WTC11 (cell line): ENCODE results near the gene ISG15. TPM values are rescaled to one million over a fixed set of nuclear protein-coding genes. Genes with fewer than 3 reads are reported as not detected.
A peak's percentile ranks its signal among the peaks of the same experiment; 100 is the strongest.

Source experiments
- ATAC-seq: fragments of 200-7000 bp; cut with Tn5 transposase; 2 replicates; pipeline ENCODE4 v1.10.0; 2021; ENCODE audit warnings: mild to moderate bottlenecking, moderate library complexity
- CTCF ChIA-PET: fragments of 300-600 bp; sonication (Branson Sonifier 250); formaldehyde crosslinking; loops from one replicate; lab custom pipeline; 2021; ENCODE audit warnings: antibody characterized with exemption; lab: Charles Lee
- POLR2A ChIA-PET: fragments of 350-600 bp; sonication (Branson Sonifier 250); formaldehyde crosslinking; loops from one replicate; lab custom pipeline; 2021; ENCODE audit warnings: antibody characterized with exemption; lab: Charles Lee
- DNase-seq: peaks from one replicate; pipeline ENCODE4 v3.0.0; 2021; ENCODE audit warnings: low spot score
- H3K27ac Mint-ChIP-seq: 2 replicates; pipeline ENCODE4 v1.8.0; 2021; ENCODE audit warnings: mixed read lengths
- H3K27me3 Mint-ChIP-seq: 2 replicates; pipeline ENCODE4 v1.8.0; 2021; ENCODE audit warnings: low read depth, mild to moderate bottlenecking, moderate library complexity, mixed read lengths
- H3K36me3 Mint-ChIP-seq: 2 replicates; pipeline ENCODE4 v1.8.0; 2021; ENCODE audit warnings: mixed read lengths
- H3K4me1 Mint-ChIP-seq: 2 replicates; pipeline ENCODE4 v1.8.0; 2022; ENCODE audit warnings: mixed read lengths
- H3K4me3 Mint-ChIP-seq: 2 replicates; pipeline ENCODE4 v1.8.0; 2021; ENCODE audit warnings: mild to moderate bottlenecking, moderate library complexity, mixed read lengths
- H3K9me3 Mint-ChIP-seq: 2 replicates; pipeline ENCODE4 v1.8.0; 2021; ENCODE audit warnings: mixed read lengths
- CBFB ChIP-seq: sonication (generic); formaldehyde crosslinking; IDR thresholded peaks from 2 replicates; pipeline ENCODE4 v1.8.1; 2022; ENCODE audit warnings: mild to moderate bottlenecking, low read depth, missing genetic modification reagents
- ERG ChIP-seq: fragments of 250-450 bp; sonication (Bioruptor Pico); IDR thresholded peaks from 2 replicates; pipeline ENCODE4 v1.8.0; 2021; ENCODE audit warnings: mild to moderate bottlenecking
- FOXK1 ChIP-seq: sonication (generic); formaldehyde crosslinking; IDR thresholded peaks from 2 replicates; pipeline ENCODE4 v1.8.0; 2022; ENCODE audit warnings: mild to moderate bottlenecking, moderate library complexity, missing genetic modification reagents
- FOXP1 ChIP-seq: sonication (generic); formaldehyde crosslinking; IDR thresholded peaks from 2 replicates; pipeline ENCODE4 v1.8.0; 2022; ENCODE audit warnings: missing genetic modification reagents, mild to moderate bottlenecking, moderate library complexity, borderline replicate concordance
- HMGXB4 ChIP-seq: sonication (generic); formaldehyde crosslinking; IDR thresholded peaks from 2 replicates; pipeline ENCODE4 v1.8.1; 2023; ENCODE audit warnings: mild to moderate bottlenecking, moderate library complexity, missing genetic modification reagents
- NFATC4 ChIP-seq: fragments of 250-450 bp; sonication (Bioruptor Pico); IDR thresholded peaks from 2 replicates; pipeline ENCODE4 v1.9.0; 2021; ENCODE audit warnings: mild to moderate bottlenecking
- RELA ChIP-seq: sonication (generic); formaldehyde crosslinking; IDR thresholded peaks from 2 replicates; pipeline ENCODE4 v1.8.1; 2022; ENCODE audit warnings: missing genetic modification reagents, mild to moderate bottlenecking, borderline replicate concordance
- SP1 ChIP-seq: sonication (generic); formaldehyde crosslinking; conservative IDR thresholded peaks from 2 replicates; pipeline ENCODE4 v1.8.1; 2022; ENCODE audit warnings: missing genetic modification reagents
- ZBTB21 ChIP-seq: sonication (generic); formaldehyde crosslinking; IDR thresholded peaks from 2 replicates; pipeline ENCODE4 v1.8.1; 2023; ENCODE audit warnings: mild to moderate bottlenecking, missing genetic modification reagents, borderline replicate concordance
- ZNF423 ChIP-seq: fragments of 250-450 bp; sonication (Bioruptor Pico); IDR thresholded peaks from 2 replicates; pipeline ENCODE4 v2.1.2; 2022; ENCODE audit warnings: mild to moderate bottlenecking, moderate library complexity
- ZSCAN18 ChIP-seq: fragments of 250-450 bp; sonication (Bioruptor Pico); IDR thresholded peaks from 2 replicates; pipeline ENCODE4 v2.1.2; 2022; ENCODE audit warnings: mild to moderate bottlenecking, moderate library complexity
- total RNA-seq: library from RNA; stranded (reverse); gene quantifications from 3 replicates; pipeline ENCODE4 v1.2.3, GENCODE V29; 2021
- TF ChIP-seq, protein P1 (sequence below): sonication (generic); formaldehyde crosslinking; IDR thresholded peaks from 2 replicates; pipeline ENCODE4 v1.8.1; 2023; ENCODE audit warnings: mild to moderate bottlenecking, missing genetic modification reagents, borderline replicate concordance
- TF ChIP-seq, protein P2 (sequence below): sonication (generic); formaldehyde crosslinking; IDR thresholded peaks from 2 replicates; pipeline ENCODE4 v1.8.1; 2022; ENCODE audit warnings: low read depth, mild to moderate bottlenecking, moderate library complexity, missing genetic modification reagents, borderline replicate concordance
- TF ChIP-seq, protein P3 (sequence below): sonication (generic); formaldehyde crosslinking; IDR thresholded peaks from 2 replicates; pipeline ENCODE4 v1.8.1; 2022; ENCODE audit warnings: missing genetic modification reagents, borderline replicate concordance

ISG15 gene
- total RNA-seq, 1 experiment from 2014 or later: 29.5 TPM

- ChIA-PET CTCF (interaction anchor here (0.7 to 2.8 kb wide), 8 partner anchors 8 to 43 kb away, joined by 3 to 16 read pairs (median 4); no protein-coding TSS in a partner anchor), POLR2A (interaction anchor here (1.5 to 3.6 kb wide), 3 partner anchors 9 to 17 kb away, joined by 4 to 15 read pairs (median 9); no protein-coding TSS in a partner anchor)
- H3K27ac Mint-ChIP-seq: no peak overlapping the region
- no peaks in the 10 kb centered on the region for H3K36me3 Mint-ChIP-seq
- no peak overlapping the region for H3K4me3 Mint-ChIP-seq
- no peaks in the 10 kb centered on the region; the same call in 1 of the 2 replicates for H3K27me3 Mint-ChIP-seq
- H3K4me1 Mint-ChIP-seq: peaks cover 33% of the 10 kb centered on the region
- TF ChIP-seq, protein P1, sequence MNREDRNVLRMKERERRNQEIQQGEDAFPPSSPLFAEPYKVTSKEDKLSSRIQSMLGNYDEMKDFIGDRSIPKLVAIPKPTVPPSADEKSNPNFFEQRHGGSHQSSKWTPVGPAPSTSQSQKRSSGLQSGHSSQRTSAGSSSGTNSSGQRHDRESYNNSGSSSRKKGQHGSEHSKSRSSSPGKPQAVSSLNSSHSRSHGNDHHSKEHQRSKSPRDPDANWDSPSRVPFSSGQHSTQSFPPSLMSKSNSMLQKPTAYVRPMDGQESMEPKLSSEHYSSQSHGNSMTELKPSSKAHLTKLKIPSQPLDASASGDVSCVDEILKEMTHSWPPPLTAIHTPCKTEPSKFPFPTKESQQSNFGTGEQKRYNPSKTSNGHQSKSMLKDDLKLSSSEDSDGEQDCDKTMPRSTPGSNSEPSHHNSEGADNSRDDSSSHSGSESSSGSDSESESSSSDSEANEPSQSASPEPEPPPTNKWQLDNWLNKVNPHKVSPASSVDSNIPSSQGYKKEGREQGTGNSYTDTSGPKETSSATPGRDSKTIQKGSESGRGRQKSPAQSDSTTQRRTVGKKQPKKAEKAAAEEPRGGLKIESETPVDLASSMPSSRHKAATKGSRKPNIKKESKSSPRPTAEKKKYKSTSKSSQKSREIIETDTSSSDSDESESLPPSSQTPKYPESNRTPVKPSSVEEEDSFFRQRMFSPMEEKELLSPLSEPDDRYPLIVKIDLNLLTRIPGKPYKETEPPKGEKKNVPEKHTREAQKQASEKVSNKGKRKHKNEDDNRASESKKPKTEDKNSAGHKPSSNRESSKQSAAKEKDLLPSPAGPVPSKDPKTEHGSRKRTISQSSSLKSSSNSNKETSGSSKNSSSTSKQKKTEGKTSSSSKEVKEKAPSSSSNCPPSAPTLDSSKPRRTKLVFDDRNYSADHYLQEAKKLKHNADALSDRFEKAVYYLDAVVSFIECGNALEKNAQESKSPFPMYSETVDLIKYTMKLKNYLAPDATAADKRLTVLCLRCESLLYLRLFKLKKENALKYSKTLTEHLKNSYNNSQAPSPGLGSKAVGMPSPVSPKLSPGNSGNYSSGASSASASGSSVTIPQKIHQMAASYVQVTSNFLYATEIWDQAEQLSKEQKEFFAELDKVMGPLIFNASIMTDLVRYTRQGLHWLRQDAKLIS: no peak
- peak; percentile 41; the same call in 1 of the 2 replicates for TF ChIP-seq ZNF423 (CRISPR knock-in tag)
- 0 out of 2 replicates have a peak, but pooled peaks have one; percentile 22 for TF ChIP-seq FOXP1 (CRISPR knock-in tag)
- no peaks in the 10 kb centered on the region for H3K9me3 Mint-ChIP-seq
- DNase-seq (no peak), ATAC-seq (no peak)
These were observed 10.4 kb downstream of the ISG15 start for GRCh38 chr1:1023700-1024099.

- CTCF ChIA-PET: interaction anchor here (0.7 to 2.8 kb wide), 9 partner anchors 8 to 43 kb away, joined by 3 to 16 read pairs (median 4); no protein-coding TSS in a partner anchor
These were observed 11.0 kb downstream of the ISG15 start for GRCh38 chr1:1024149-1024770.

DNA sequence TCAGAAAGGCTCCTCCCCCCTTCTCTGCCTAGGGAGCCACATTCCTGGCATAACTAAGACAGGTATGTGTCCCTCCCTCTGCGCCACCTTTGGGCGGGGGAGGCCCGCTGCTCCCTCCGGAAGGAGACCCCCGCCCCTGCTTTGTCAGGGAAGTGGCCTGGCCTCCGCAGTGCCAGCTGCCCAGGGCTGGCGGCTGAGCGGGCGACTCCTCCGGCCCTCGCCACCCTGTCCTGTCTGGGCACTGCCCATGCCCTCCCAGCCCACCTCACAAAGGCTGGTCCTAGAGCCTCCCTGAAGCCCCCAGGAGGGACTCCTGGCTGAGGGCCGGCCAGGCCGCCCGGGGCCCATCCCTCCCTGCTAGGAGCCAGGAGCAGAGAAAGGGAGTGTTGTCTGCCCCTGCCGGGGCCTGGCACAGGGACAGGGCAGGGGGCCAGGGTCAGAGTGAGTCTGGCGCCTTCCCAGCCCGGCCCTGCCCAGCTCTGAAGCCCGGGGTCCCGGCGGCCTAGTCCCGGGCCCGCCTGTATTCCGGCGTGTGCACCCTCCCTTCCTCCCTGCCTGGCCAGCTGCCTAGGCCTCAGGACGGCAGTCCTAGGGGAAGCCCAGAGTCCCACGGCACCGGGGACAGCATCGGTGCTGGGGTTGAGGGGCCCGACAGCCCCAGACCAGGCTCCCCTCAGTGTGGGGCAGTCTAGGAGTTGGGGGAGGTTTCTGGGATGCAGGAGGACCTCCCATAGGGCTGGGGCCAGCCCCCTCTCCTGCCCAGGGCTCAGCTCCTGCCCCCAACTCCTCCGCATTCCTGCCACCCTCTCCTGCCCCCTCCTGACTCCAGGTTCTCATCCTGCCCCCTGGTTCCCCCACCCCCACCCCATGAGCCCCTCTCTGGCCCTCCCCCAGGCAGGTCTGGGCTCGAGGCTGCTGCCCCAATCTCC is 11.7 kb downstream of the ISG15 start:
- peaks cover 33% of the 10 kb centered on the region for H3K4me1 Mint-ChIP-seq
- H3K9me3 Mint-ChIP-seq: no peaks in the 10 kb centered on the region
- peak; percentile 73 for ATAC-seq
- ChIA-PET CTCF (interaction anchor here (0.5 to 2.8 kb wide), 10 partner anchors 7 to 119 kb away, joined by 3 to 16 read pairs (median 4); no protein-coding TSS in a partner anchor), POLR2A (interaction anchor here (1.5 to 3.6 kb wide), 3 partner anchors 9 to 15 kb away, joined by 4 to 15 read pairs (median 9); no protein-coding TSS in a partner anchor)
- peak; percentile 85 for DNase-seq
- no peaks in the 10 kb centered on the region; the same call in 1 of the 2 replicates for H3K27me3 Mint-ChIP-seq
- no peak overlapping the region for H3K4me3 Mint-ChIP-seq
- H3K36me3 Mint-ChIP-seq: no peaks in the 10 kb centered on the region
- H3K27ac Mint-ChIP-seq: no peak overlapping the region
- TF ChIP-seq ZBTB21 (CRISPR knock-in tag): 0 out of 2 replicates have a peak, but pooled peaks have one; percentile 32
- TF ChIP-seq, protein P2, sequence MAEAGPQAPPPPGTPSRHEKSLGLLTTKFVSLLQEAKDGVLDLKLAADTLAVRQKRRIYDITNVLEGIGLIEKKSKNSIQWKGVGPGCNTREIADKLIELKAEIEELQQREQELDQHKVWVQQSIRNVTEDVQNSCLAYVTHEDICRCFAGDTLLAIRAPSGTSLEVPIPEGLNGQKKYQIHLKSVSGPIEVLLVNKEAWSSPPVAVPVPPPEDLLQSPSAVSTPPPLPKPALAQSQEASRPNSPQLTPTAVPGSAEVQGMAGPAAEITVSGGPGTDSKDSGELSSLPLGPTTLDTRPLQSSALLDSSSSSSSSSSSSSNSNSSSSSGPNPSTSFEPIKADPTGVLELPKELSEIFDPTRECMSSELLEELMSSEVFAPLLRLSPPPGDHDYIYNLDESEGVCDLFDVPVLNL (CRISPR knock-in tag): no peak
- TF ChIP-seq SP1 (CRISPR knock-in tag): peak; percentile 81
- TF ChIP-seq RELA (CRISPR knock-in tag): no peak
- no peak for TF ChIP-seq ERG (CRISPR knock-in tag)
- no peak for TF ChIP-seq CBFB (CRISPR knock-in tag)
- TF ChIP-seq, protein P3, sequence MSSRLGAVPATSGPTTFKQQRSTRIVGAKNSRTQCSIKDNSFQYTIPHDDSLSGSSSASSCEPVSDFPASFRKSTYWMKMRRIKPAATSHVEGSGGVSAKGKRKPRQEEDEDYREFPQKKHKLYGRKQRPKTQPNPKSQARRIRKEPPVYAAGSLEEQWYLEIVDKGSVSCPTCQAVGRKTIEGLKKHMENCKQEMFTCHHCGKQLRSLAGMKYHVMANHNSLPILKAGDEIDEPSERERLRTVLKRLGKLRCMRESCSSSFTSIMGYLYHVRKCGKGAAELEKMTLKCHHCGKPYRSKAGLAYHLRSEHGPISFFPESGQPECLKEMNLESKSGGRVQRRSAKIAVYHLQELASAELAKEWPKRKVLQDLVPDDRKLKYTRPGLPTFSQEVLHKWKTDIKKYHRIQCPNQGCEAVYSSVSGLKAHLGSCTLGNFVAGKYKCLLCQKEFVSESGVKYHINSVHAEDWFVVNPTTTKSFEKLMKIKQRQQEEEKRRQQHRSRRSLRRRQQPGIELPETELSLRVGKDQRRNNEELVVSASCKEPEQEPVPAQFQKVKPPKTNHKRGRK: no peak
- no peak for TF ChIP-seq ZSCAN18
- no peak for TF ChIP-seq NFATC4 (CRISPR knock-in tag)

More at GRCh38 chr1:1024149-1024770, 11.0 kb downstream of the ISG15 start:
- Mint-ChIP-seq H3K27me3 (no peaks in the 10 kb centered on the region; the same call in 1 of the 2 replicates), H3K4me3 (no peak overlapping the region), H3K4me1 (peaks cover 33% of the 10 kb centered on the region), H3K36me3 (no peaks in the 10 kb centered on the region), H3K27ac (no peak overlapping the region), H3K9me3 (no peaks in the 10 kb centered on the region)
- DNase-seq: no peak
- ATAC-seq: no peak
- TF ChIP-seq HMGXB4 (CRISPR knock-in tag) (no peak), FOXK1 (CRISPR knock-in tag) (0 out of 2 replicates have a peak, but pooled peaks have one; percentile 31)
- POLR2A ChIA-PET: interaction anchor here (1.5 to 3.6 kb wide), 3 partner anchors 9 to 16 kb away, joined by 4 to 15 read pairs (median 9); no protein-coding TSS in a partner anchor
